K562 (cell line): Measurements from ENCODE around the gene SNX18. TPM values are rescaled to one million over a fixed set of nuclear protein-coding genes. Genes with fewer than 3 reads are reported as not detected.

Experiments used
- ATAC-seq: fragments of 200-7000 bp; cut with Tn5 transposase; 3 replicates; pipeline ENCODE4 v1.9.1; 2020; ENCODE audit warnings: moderate library complexity
- BruUV-seq: library from RNA; stranded (reverse); fragments of 400-500 nt; replicated peaks from 2 replicates; lab custom pipeline; 2021; lab: Mats Ljungman, UMichigan
- CTCF ChIA-PET: fragments of 300-600 bp; formaldehyde crosslinking; extraction: SDS; loops from one replicate; lab custom pipeline; 2021; ENCODE audit warnings: low intra/inter-chr PET ratio; lab: Yijun Ruan, JAX
- POLR2A ChIA-PET: fragments of 300-600, 350-650 bp; sonication (Branson Sonifier 250); formaldehyde crosslinking; extraction: SDS; loops from one replicate; lab custom pipeline; 2021; ENCODE audit warnings: antibody characterized with exemption, inconsistent platforms; lab: Yijun Ruan, JAX
- DNase-seq, 4 experiments: peaks; one replicate each; pipeline versions ENCODE4 v3.0.0 to v3.0.0-alpha.2; 2011 to 2018; ENCODE audit warnings: low spot score in 3 of 4, mixed read lengths in 3 of 4; ENCODE audit errors: extremely low read depth in 1 of 4
- FAIRE-seq: peaks from 2 replicates; lab custom pipeline; 2011; peaks lifted over from hg19 to GRCh38; lab: Jason Lieb, UNC
- H2AFZ ChIP-seq: 2 replicates; pipeline ENCODE4 v1.6.0; 2011; ENCODE audit warnings: low read depth, low read length, control low read depth, inconsistent platforms
- H3K27ac ChIP-seq: fragments of 200-600 bp; 3 replicates; pipeline ENCODE4 v1.8.0; 2011; ENCODE audit warnings: low read depth, mild to moderate bottlenecking, control low read depth, inconsistent platforms, low read length, moderate library complexity, mixed read lengths; ENCODE audit errors: extremely low read depth
- H3K27me3 ChIP-seq, 2 experiments: fragments of 300-600 bp in 1 of 2; 2 replicates in 1 of 2; 3 replicates in 1 of 2; pipeline versions ENCODE4 v1.6.0 to v1.8.0; 2011; ENCODE audit warnings: inconsistent platforms in 2 of 2, low read length in 2 of 2, mild to moderate bottlenecking in 1 of 2, mixed read lengths in 1 of 2, moderate library complexity in 1 of 2; ENCODE audit not compliant: control insufficient read depth in 2 of 2, insufficient read depth in 2 of 2
- H3K36me3 ChIP-seq: fragments of 300-600 bp; 3 replicates; pipeline ENCODE4 v1.8.0; 2011; ENCODE audit warnings: mild to moderate bottlenecking, low read length, inconsistent platforms; ENCODE audit not compliant: control insufficient read depth, insufficient read depth
- H3K4me1 ChIP-seq, 2 experiments: fragments of 200-600 bp in 1 of 2; replicated peaks in 1 of 2; 2 replicates in 1 of 2; 3 replicates in 1 of 2; pipeline versions ENCODE4 v1.5.1 to v1.8.0; 2011; ENCODE audit warnings: inconsistent platforms in 2 of 2, low read length in 2 of 2, mild to moderate bottlenecking in 1 of 2, mixed read lengths in 1 of 2, moderate library complexity in 1 of 2; ENCODE audit not compliant: control insufficient read depth in 2 of 2, insufficient read depth in 2 of 2
- H3K4me2 ChIP-seq: 2 replicates; pipeline ENCODE4 v1.6.1; 2011; ENCODE audit warnings: low read length, control low read depth, inconsistent platforms, mixed read lengths; ENCODE audit not compliant: insufficient read depth
- H3K4me3 ChIP-seq: fragments of 200-600 bp; sonication (generic), shearing (Covaris generic); 2 replicates; pipeline ENCODE4 v1.5.1; 2016; ENCODE audit warnings: control low read depth, inconsistent platforms
- H3K79me2 ChIP-seq: fragments of 200-600 bp; 3 replicates; pipeline ENCODE4 v1.8.0; 2011; ENCODE audit warnings: low read length, inconsistent platforms; ENCODE audit not compliant: control insufficient read depth, insufficient read depth
- H3K9ac ChIP-seq, 2 experiments: 2 replicates each; pipeline versions ENCODE4 v1.6.0 to v1.6.1; 2011; ENCODE audit warnings: low read depth in 2 of 2, low read length in 2 of 2, control low read depth in 1 of 2, inconsistent platforms in 1 of 2, mild to moderate bottlenecking in 1 of 2, mixed read lengths in 1 of 2; ENCODE audit not compliant: insufficient read depth in 1 of 2
- H3K9me1 ChIP-seq: one replicate; pipeline ENCODE4 v1.6.0; 2011; ENCODE audit warnings: inconsistent platforms, mild to moderate bottlenecking, low read length, moderate library complexity; ENCODE audit not compliant: control insufficient read depth, insufficient read depth
- H3K9me3 ChIP-seq: replicated peaks from 2 replicates; pipeline ENCODE4 v1.5.1; 2011; ENCODE audit warnings: low read depth, low read length, inconsistent platforms; ENCODE audit not compliant: control insufficient read depth, insufficient read depth
- H4K20me1 ChIP-seq: replicated peaks from 2 replicates; pipeline ENCODE4 v1.6.1; 2011; ENCODE audit warnings: low read length, inconsistent platforms, mixed read lengths; ENCODE audit not compliant: control insufficient read depth, insufficient read depth
- BRD9 ChIP-seq: fragments of 450-650 bp; IDR thresholded peaks from 2 replicates; pipeline ENCODE4 v1.6.1; 2018; ENCODE audit warnings: low read depth; ENCODE audit not compliant: partially characterized antibody
- CBX8 ChIP-seq: fragments of 200-600 bp; sonication (generic); IDR thresholded peaks from 2 replicates; pipeline ENCODE4 v1.6.1; 2012; ENCODE audit warnings: borderline replicate concordance, mixed run types, low read depth, mild to moderate bottlenecking, moderate library complexity, mixed read lengths, low read length, control low read depth, inconsistent platforms; ENCODE audit not compliant: poor library complexity, severe bottlenecking; ENCODE audit errors: extremely low read depth
- CXXC5 ChIP-seq: fragments of 250-450 bp; sonication (Bioruptor Pico); IDR thresholded peaks from 2 replicates; pipeline ENCODE4 v1.8.0; 2022; ENCODE audit warnings: inconsistent platforms, mild to moderate bottlenecking, moderate library complexity
- FIP1L1 ChIP-seq: fragments of 200-400 bp; formaldehyde crosslinking; IDR thresholded peaks from 2 replicates; pipeline ENCODE4 v1.6.1; 2018; ENCODE audit warnings: mild to moderate bottlenecking, low read depth, low read length; ENCODE audit not compliant: poor library complexity, severe bottlenecking
- JUN ChIP-seq, 2 experiments: sonication (generic) in 1 of 2; formaldehyde crosslinking in 1 of 2; IDR thresholded peaks; 2 replicates each; pipeline versions ENCODE4 v1.6.1 to v1.8.0; 2012 to 2022; ENCODE audit warnings: borderline replicate concordance in 2 of 2, mild to moderate bottlenecking in 2 of 2, improper control_type of control experiment in 1 of 2, low read depth in 1 of 2, low read length in 1 of 2, missing genetic modification reagents in 1 of 2
- KLF10 ChIP-seq: fragments of 250-450 bp; sonication (Bioruptor Pico); IDR thresholded peaks from 2 replicates; pipeline ENCODE4 v1.6.1; 2021; ENCODE audit warnings: matching md5 sums
- NFIC ChIP-seq: fragments of 450-650 bp; IDR thresholded peaks from 2 replicates; pipeline ENCODE4 v1.6.1; 2017; ENCODE audit warnings: mild to moderate bottlenecking, inconsistent platforms
- ZNF232 ChIP-seq: sonication (generic); formaldehyde crosslinking; IDR thresholded peaks from 2 replicates; pipeline ENCODE4 v1.8.0; 2022; ENCODE audit warnings: mild to moderate bottlenecking, missing genetic modification reagents
- WGBS: fragments of 100-300 bp; shearing (Covaris generic); methylation state at CpG from one replicate; pipeline ENCODE4 v1.1.6; 2016; ENCODE audit warnings: low coverage, mixed read lengths; ENCODE audit not compliant: insufficient coverage; ENCODE audit errors: missing lambda C conversion rate; 5-methylcytosine and 5-hydroxymethylcytosine counted together
- in situ Hi-C: fragments of 300-500 bp; cut with MboI; formaldehyde crosslinking; loops from 4 replicates; pipeline ENCODE4 v1.15.0; 2018; ENCODE audit warnings: inconsistent platforms, mixed read lengths
- intact Hi-C: fragments of 100-400 bp; cut with micrococcal nuclease; formaldehyde crosslinking; loops from 2 replicates; pipeline ENCODE4 v1.14.2; 2022
- polyA plus RNA-seq, 8 experiments: library from polyadenylated mRNA; depleted of rRNA in 4 of 8; stranded (reverse) in 5 of 8; unstranded in 3 of 8; fragments of >200 nt; fragmentation: Nextera tagmentation in 2 of 8; fragmentation: Illumina TruSeq in 1 of 8; extraction: Ambion mirVana in 2 of 8; extraction: Trizol in 1 of 8; gene quantifications; 2 replicates each; pipeline versions ENCODE4 v1.2.1 to v1.2.3, GENCODE V29; 2011 to 2014; ENCODE audit warnings: inconsistent platforms in 1 of 8, missing spikeins in 1 of 8
- total RNA-seq, 7 experiments: library from RNA; depleted of rRNA in 6 of 7; stranded (reverse); fragments of >200 nt in 6 of 7; fragmentation: Illumina TruSeq in 2 of 7; extraction: Trizol in 2 of 7; gene quantifications; 2 replicates each; pipeline versions ENCODE4 v1.2.1 to v1.2.3, GENCODE V29; 2011 to 2021; ENCODE audit warnings: low replicate concordance in 1 of 7
- TF ChIP-seq, protein P1 (sequence below): fragments of 250-450 bp; sonication (Bioruptor Pico); IDR thresholded peaks from 2 replicates; pipeline ENCODE4 v1.5.0; 2021; ENCODE audit warnings: mild to moderate bottlenecking, borderline replicate concordance
- TF ChIP-seq, protein P2 (sequence below), 2 experiments: fragments of 150-350 bp in 1 of 2; IDR thresholded peaks; 2 replicates each; pipeline ENCODE4 v1.6.1; 2012 to 2016; ENCODE audit warnings: low read depth in 2 of 2, low read length in 2 of 2, mild to moderate bottlenecking in 1 of 2, moderate library complexity in 1 of 2
- TF ChIP-seq, protein P3 (sequence below), 2 experiments: fragments of 450-650 bp in 1 of 2; IDR thresholded peaks; 2 replicates each; pipeline ENCODE4 v1.6.1; 2011 to 2017; ENCODE audit warnings: low read depth in 2 of 2, antibody characterized with exemption in 1 of 2, borderline replicate concordance in 1 of 2, low read length in 1 of 2, mild to moderate bottlenecking in 1 of 2, mixed read lengths in 1 of 2; ENCODE audit not compliant: control insufficient read depth in 1 of 2

SNX18 gene
- total and polyA plus RNA-seq, 9 of the 15 experiments (the other 6 are each of a cell fraction or from before 2014, with no cell fraction given): 2.3 to 8.8 (median 6.0) TPM

DNA sequence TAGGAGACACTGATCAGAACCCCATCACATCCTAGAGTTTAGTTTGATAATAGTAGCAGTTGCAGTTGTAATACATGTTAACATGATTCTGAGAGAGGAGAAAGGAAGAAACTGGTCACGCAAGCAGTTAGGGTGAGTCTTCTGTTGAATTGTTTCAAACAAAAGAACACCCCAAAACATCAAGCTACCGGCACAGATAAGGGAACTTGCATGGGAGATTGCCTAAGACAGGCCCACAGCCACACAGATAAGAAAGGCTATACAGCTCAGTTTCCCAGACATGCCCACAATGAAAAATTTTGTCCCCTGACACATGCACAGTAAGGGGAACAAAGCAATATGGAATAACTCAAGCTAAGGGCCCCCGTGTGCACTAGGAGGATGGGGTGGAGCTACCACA is 46.2 kb upstream of the SNX18 start:
- in situ Hi-C loops: no loop called here
- 3% methylated on average over 3 of the region's 3 CpGs for WGBS
- TF ChIP-seq CBX8 (no peak), BRD9 (no peak), CXXC5 (CRISPR knock-in tag) (no peak), NFIC (no peak), FIP1L1 (no peak), JUN (IDR thresholded peaks at IDR 0.05; ENCODE audit: borderline replicate concordance, low read depth, low read length) (no peak), JUN (CRISPR knock-in tag; IDR thresholded peaks at IDR 0.05; ENCODE audit: borderline replicate concordance) (no peak), ZNF232 (CRISPR knock-in tag) (no peak), KLF10 (CRISPR knock-in tag) (no peak)
- TF ChIP-seq, protein P1, sequence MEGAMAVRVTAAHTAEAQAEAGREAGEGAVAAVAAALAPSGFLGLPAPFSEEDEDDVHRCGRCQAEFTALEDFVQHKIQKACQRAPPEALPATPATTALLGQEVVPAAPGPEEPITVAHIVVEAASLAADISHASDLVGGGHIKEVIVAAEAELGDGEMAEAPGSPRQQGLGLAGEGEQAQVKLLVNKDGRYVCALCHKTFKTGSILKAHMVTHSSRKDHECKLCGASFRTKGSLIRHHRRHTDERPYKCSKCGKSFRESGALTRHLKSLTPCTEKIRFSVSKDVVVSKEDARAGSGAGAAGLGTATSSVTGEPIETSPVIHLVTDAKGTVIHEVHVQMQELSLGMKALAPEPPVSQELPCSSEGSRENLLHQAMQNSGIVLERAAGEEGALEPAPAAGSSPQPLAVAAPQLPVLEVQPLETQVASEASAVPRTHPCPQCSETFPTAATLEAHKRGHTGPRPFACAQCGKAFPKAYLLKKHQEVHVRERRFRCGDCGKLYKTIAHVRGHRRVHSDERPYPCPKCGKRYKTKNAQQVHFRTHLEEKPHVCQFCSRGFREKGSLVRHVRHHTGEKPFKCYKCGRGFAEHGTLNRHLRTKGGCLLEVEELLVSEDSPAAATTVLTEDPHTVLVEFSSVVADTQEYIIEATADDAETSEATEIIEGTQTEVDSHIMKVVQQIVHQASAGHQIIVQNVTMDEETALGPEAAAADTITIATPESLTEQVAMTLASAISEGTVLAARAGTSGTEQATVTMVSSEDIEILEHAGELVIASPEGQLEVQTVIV: no peak
- TF ChIP-seq, protein P2, sequence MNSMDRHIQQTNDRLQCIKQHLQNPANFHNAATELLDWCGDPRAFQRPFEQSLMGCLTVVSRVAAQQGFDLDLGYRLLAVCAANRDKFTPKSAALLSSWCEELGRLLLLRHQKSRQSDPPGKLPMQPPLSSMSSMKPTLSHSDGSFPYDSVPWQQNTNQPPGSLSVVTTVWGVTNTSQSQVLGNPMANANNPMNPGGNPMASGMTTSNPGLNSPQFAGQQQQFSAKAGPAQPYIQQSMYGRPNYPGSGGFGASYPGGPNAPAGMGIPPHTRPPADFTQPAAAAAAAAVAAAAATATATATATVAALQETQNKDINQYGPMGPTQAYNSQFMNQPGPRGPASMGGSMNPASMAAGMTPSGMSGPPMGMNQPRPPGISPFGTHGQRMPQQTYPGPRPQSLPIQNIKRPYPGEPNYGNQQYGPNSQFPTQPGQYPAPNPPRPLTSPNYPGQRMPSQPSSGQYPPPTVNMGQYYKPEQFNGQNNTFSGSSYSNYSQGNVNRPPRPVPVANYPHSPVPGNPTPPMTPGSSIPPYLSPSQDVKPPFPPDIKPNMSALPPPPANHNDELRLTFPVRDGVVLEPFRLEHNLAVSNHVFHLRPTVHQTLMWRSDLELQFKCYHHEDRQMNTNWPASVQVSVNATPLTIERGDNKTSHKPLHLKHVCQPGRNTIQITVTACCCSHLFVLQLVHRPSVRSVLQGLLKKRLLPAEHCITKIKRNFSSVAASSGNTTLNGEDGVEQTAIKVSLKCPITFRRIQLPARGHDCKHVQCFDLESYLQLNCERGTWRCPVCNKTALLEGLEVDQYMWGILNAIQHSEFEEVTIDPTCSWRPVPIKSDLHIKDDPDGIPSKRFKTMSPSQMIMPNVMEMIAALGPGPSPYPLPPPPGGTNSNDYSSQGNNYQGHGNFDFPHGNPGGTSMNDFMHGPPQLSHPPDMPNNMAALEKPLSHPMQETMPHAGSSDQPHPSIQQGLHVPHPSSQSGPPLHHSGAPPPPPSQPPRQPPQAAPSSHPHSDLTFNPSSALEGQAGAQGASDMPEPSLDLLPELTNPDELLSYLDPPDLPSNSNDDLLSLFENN (IDR thresholded peaks at IDR 0.05; ENCODE audit: low read depth in 2 of 2, low read length in 2 of 2): no peak
- TF ChIP-seq, protein P3, sequence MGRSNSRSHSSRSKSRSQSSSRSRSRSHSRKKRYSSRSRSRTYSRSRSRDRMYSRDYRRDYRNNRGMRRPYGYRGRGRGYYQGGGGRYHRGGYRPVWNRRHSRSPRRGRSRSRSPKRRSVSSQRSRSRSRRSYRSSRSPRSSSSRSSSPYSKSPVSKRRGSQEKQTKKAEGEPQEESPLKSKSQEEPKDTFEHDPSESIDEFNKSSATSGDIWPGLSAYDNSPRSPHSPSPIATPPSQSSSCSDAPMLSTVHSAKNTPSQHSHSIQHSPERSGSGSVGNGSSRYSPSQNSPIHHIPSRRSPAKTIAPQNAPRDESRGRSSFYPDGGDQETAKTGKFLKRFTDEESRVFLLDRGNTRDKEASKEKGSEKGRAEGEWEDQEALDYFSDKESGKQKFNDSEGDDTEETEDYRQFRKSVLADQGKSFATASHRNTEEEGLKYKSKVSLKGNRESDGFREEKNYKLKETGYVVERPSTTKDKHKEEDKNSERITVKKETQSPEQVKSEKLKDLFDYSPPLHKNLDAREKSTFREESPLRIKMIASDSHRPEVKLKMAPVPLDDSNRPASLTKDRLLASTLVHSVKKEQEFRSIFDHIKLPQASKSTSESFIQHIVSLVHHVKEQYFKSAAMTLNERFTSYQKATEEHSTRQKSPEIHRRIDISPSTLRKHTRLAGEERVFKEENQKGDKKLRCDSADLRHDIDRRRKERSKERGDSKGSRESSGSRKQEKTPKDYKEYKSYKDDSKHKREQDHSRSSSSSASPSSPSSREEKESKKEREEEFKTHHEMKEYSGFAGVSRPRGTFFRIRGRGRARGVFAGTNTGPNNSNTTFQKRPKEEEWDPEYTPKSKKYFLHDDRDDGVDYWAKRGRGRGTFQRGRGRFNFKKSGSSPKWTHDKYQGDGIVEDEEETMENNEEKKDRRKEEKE (IDR thresholded peaks at IDR 0.05; ENCODE audit: borderline replicate concordance in 1 of 2, control insufficient read depth in 1 of 2, low read depth in 2 of 2, low read length in 1 of 2): no peak

More for the DNA sequence above, 46.2 kb upstream of the SNX18 start:
- no TSS peak for BruUV-seq
- Histone ChIP-seq H3K9ac (no peak overlapping the region), H3K9me1 (no peaks in the 10 kb centered on the region), H2AFZ (peak overlapping the region; percentile 38; the same call in 1 of the 2 replicates), H3K27me3 (no peaks in the 10 kb centered on the region), H3K9me3 (no peaks in the 10 kb centered on the region), H3K27ac (no peak overlapping the region), H4K20me1 (no peaks in the 10 kb centered on the region), H3K4me2 (no peak overlapping the region; the same call in 1 of the 2 replicates), H3K4me3 (no peak overlapping the region), H3K79me2 (no peaks in the 10 kb centered on the region), H3K36me3 (no peaks in the 10 kb centered on the region), H3K4me1 (peaks cover 0 to 7% of the 10 kb centered on the region in 2 experiments; a peak in 3 of 5 replicates)
- ChIA-PET CTCF (no interaction called here), POLR2A (interaction anchor here (0.7 to 2.8 kb wide), 5 partner anchors 9 to 69 kb away, joined by 3 to 7 read pairs (median 3); partner anchors contain the start of gene HSPB3)
- DNase-seq: peak in 1 of 4 experiments; percentile 16
- peak; percentile 60 for ATAC-seq
- intact Hi-C loops: no loop called here
- FAIRE-seq: peak; percentile 74
